IMR-90 (cell line): ENCODE data around the gene PAN2. TPM values are rescaled to one million over a fixed set of nuclear protein-coding genes. Genes with fewer than 3 reads are reported as not detected.

Experiments
- ATAC-seq: fragments of 200-7000 bp; cut with Tn5 transposase; 2 replicates; pipeline ENCODE4 v1.9.1; 2020; ENCODE audit warnings: low read depth, mild to moderate bottlenecking, moderate library complexity
- BruUV-seq: library from RNA; stranded (reverse); fragments of 400-500 nt; replicated peaks from 2 replicates; lab custom pipeline; 2021; lab: Mats Ljungman, UMichigan
- CTCF ChIA-PET: fragments of 300-600 bp; formaldehyde crosslinking; extraction: SDS; loops from one replicate; lab custom pipeline; 2021; ENCODE audit warnings: antibody characterized with exemption; lab: Yijun Ruan, JAX
- POLR2A ChIA-PET: fragments of 300-600 bp; sonication (Branson Sonifier 250); formaldehyde crosslinking; loops from one replicate; lab custom pipeline; 2022; ENCODE audit warnings: antibody characterized with exemption; ENCODE audit not compliant: unreplicated experiment; lab: Charles Lee
- DNase-seq: peaks from one replicate; pipeline ENCODE4 v3.0.0; 2013
- H2AFZ ChIP-seq: replicated peaks from 2 replicates; pipeline ENCODE3; 2013; ENCODE audit warnings: low read length, mild to moderate bottlenecking; ENCODE audit not compliant: poor library complexity
- H2AK5ac ChIP-seq: 2 replicates; pipeline ENCODE4 v1.6.1; 2013; ENCODE audit warnings: low read depth, low read length, inconsistent platforms
- H2AK9ac ChIP-seq: replicated peaks from 2 replicates; pipeline ENCODE3; 2013; ENCODE audit warnings: mild to moderate bottlenecking, low read depth, low read length, moderate library complexity; ENCODE audit not compliant: poor library complexity
- H2BK120ac ChIP-seq: 2 replicates; pipeline ENCODE4 v1.6.1; 2013; ENCODE audit warnings: low read depth, low read length, inconsistent platforms
- H2BK15ac ChIP-seq: 3 replicates; pipeline ENCODE4 v1.6.1; 2013; ENCODE audit warnings: low read depth, low read length, inconsistent platforms
- H2BK20ac ChIP-seq: 2 replicates; pipeline ENCODE4 v1.6.1; 2013; ENCODE audit warnings: low read depth, mild to moderate bottlenecking, inconsistent platforms, low read length, moderate library complexity
- H2BK5ac ChIP-seq: 2 replicates; pipeline ENCODE4 v1.6.1; 2013; ENCODE audit warnings: mild to moderate bottlenecking, low read depth, low read length, inconsistent platforms; ENCODE audit not compliant: poor library complexity, severe bottlenecking
- H3K14ac ChIP-seq: replicated peaks from 2 replicates; pipeline ENCODE4 v1.6.1; 2013; ENCODE audit warnings: low read depth, low read length, inconsistent platforms
- H3K18ac ChIP-seq: 2 replicates; pipeline ENCODE4 v1.6.1; 2013; ENCODE audit warnings: low read depth, low read length, control low read depth
- H3K23ac ChIP-seq: 2 replicates; pipeline ENCODE4 v1.6.1; 2013; ENCODE audit warnings: low read depth, low read length, inconsistent platforms
- H3K27ac ChIP-seq: 2 replicates; pipeline ENCODE4 v1.5.1; 2013; ENCODE audit warnings: mild to moderate bottlenecking, control low read depth, low read length; ENCODE audit not compliant: insufficient read depth
- H3K27me3 ChIP-seq: 2 replicates; pipeline ENCODE4 v1.6.1; 2013; ENCODE audit warnings: low read length; ENCODE audit not compliant: control insufficient read depth, insufficient read depth
- H3K36me3 ChIP-seq: 2 replicates; pipeline ENCODE4 v1.6.1; 2013; ENCODE audit warnings: low read length, mixed read lengths; ENCODE audit not compliant: control insufficient read depth, insufficient read depth
- H3K4ac ChIP-seq: 2 replicates; pipeline ENCODE4 v1.6.1; 2013; ENCODE audit warnings: low read depth, low read length, inconsistent platforms
- H3K4me1 ChIP-seq: 2 replicates; pipeline ENCODE4 v1.6.1; 2013; ENCODE audit warnings: low read length, mixed read lengths; ENCODE audit not compliant: control insufficient read depth, insufficient read depth
- H3K4me2 ChIP-seq: 2 replicates; pipeline ENCODE4 v1.6.1; 2013; ENCODE audit warnings: low read depth, mild to moderate bottlenecking, control low read depth, low read length, moderate library complexity
- H3K4me3 ChIP-seq: 2 replicates; pipeline ENCODE4 v1.5.1; 2013; ENCODE audit warnings: low read depth, mild to moderate bottlenecking, control low read depth, low read length, moderate library complexity; ENCODE audit not compliant: insufficient read depth
- H3K56ac ChIP-seq: 2 replicates; pipeline ENCODE4 v1.6.1; 2013; ENCODE audit warnings: low read length, inconsistent platforms; ENCODE audit not compliant: insufficient read depth; ENCODE audit errors: extremely low read depth
- H3K79me1 ChIP-seq, 2 experiments: 2 replicates each; pipeline ENCODE4 v1.6.1; 2013; ENCODE audit warnings: low read length in 2 of 2, inconsistent platforms in 1 of 2, low read depth in 1 of 2
- H3K9ac ChIP-seq: 2 replicates; pipeline ENCODE4 v1.6.1; 2013; ENCODE audit warnings: low read depth, low read length, control low read depth
- H3K9me1 ChIP-seq: 2 replicates; pipeline ENCODE4 v1.6.1; 2013; ENCODE audit warnings: low read length, inconsistent platforms; ENCODE audit not compliant: insufficient read depth
- H3K9me3 ChIP-seq: 2 replicates; pipeline ENCODE4 v1.6.1; 2013; ENCODE audit warnings: low read length; ENCODE audit not compliant: control insufficient read depth, insufficient read depth
- H4K20me1 ChIP-seq: 2 replicates; pipeline ENCODE4 v1.6.1; 2013; ENCODE audit warnings: low read length, inconsistent platforms; ENCODE audit not compliant: insufficient read depth
- H4K5ac ChIP-seq: 2 replicates; pipeline ENCODE4 v1.6.1; 2013; ENCODE audit warnings: mild to moderate bottlenecking, low read depth, low read length, control low read depth
- H4K8ac ChIP-seq, 2 experiments: 2 replicates each; pipeline ENCODE4 v1.6.1; 2013; ENCODE audit warnings: low read depth in 2 of 2, low read length in 2 of 2, control low read depth in 1 of 2, inconsistent platforms in 1 of 2
- H4K91ac ChIP-seq: 2 replicates; pipeline ENCODE4 v1.6.1; 2013; ENCODE audit warnings: low read depth, low read length, inconsistent platforms; ENCODE audit not compliant: insufficient read depth
- CHD1 ChIP-seq: IDR thresholded peaks from 2 replicates; pipeline ENCODE4 v1.6.1; 2012; ENCODE audit warnings: low read depth, low read length, improper control_type of control experiment
- MAZ ChIP-seq: IDR thresholded peaks from 2 replicates; pipeline ENCODE4 v1.6.1; 2012; ENCODE audit warnings: low read depth, mild to moderate bottlenecking, low read length, improper control_type of control experiment, moderate library complexity, borderline replicate concordance
- POLR2A ChIP-seq: IDR thresholded peaks from 2 replicates; pipeline ENCODE4 v1.6.1; 2012; ENCODE audit warnings: mild to moderate bottlenecking, low read depth, low read length
- RAD21 ChIP-seq: IDR thresholded peaks from 2 replicates; pipeline ENCODE4 v1.6.1; 2012; ENCODE audit warnings: low read length, improper control_type of control experiment
- RFX5 ChIP-seq: IDR thresholded peaks from 2 replicates; pipeline ENCODE4 v1.8.0; 2012; ENCODE audit warnings: low read depth, mild to moderate bottlenecking, low read length, moderate library complexity
- WGBS, 2 experiments: methylation state at CpG; one replicate each; pipeline versions ENCODE4 v1.1.5 to v1.1.7; 2013; ENCODE audit warnings: missing lambda C conversion rate in 2 of 2; ENCODE audit not compliant: insufficient read length in 1 of 2; ENCODE audit errors: extremely low coverage in 2 of 2; 5-methylcytosine and 5-hydroxymethylcytosine counted together
- dilution Hi-C: fragments of 300-500 bp; cut with HindIII; formaldehyde crosslinking; loops from one replicate; pipeline ENCODE4 v1.14.3; 2018; ENCODE audit warnings: low sequenced_read_pairs; ENCODE audit not compliant: unreplicated experiment
- in situ Hi-C: fragments of 300-500 bp; cut with MboI; formaldehyde crosslinking; loops from 3 replicates; pipeline ENCODE4 v1.14.3; 2019; ENCODE audit warnings: low sequenced_read_pairs, inconsistent platforms, mixed read lengths
- intact Hi-C: fragments of 100-400 bp; cut with micrococcal nuclease; formaldehyde crosslinking; loops from 2 replicates; pipeline ENCODE4 v1.10.0; 2022
- polyA plus RNA-seq, 3 experiments: library from polyadenylated mRNA; depleted of rRNA; stranded (reverse); fragments of >200 nt; gene quantifications; 2 replicates each; pipeline ENCODE4 v1.2.3, GENCODE V29; 2012; ENCODE audit warnings: low replicate concordance in 1 of 3
- total RNA-seq: library from RNA; depleted of rRNA; stranded (reverse); fragments of >200 nt; gene quantifications from 2 replicates; pipeline ENCODE4 v1.2.3, GENCODE V29; 2012

The PAN2 gene
- total and polyA plus RNA-seq, 2 of the 4 experiments (the other 2 are of a cell fraction), result 9.7 to 20.2 TPM

- peak; percentile 59 for DNase-seq
- POLR2A ChIA-PET, result interaction anchor here (0.5 kb wide), 1 partner anchor 10 kb away, joined by 3 read pairs; no protein-coding TSS in a partner anchor
- no peak within 1 kb of the TSS for H2BK15ac ChIP-seq
Measured at GRCh38 chr12:56338308-56339157, 4.7 kb upstream of the PAN2 start, which contains the start of gene IL23A. Gene IL23A, plus strand, starts transcription at chr12:56338884. Its CDS starts 161 bp downstream, at chr12:56339045.

More at GRCh38 chr12:56338308-56339157, 4.7 kb upstream of the PAN2 start, which contains the start of gene IL23A:
- ATAC-seq, result 0 out of 2 replicates have a peak, but pooled peaks have one; percentile 7
- H2BK5ac ChIP-seq, result no peak within 1 kb of the TSS
- H3K9me3 ChIP-seq, result no peaks in the 10 kb centered on the region
- TF ChIP-seq RAD21, result no peak
- no peak for TF ChIP-seq MAZ
- TF ChIP-seq RFX5, result no peak
- TF ChIP-seq POLR2A, result no peak
- no peak for TF ChIP-seq CHD1
- no peaks in the 10 kb centered on the region for H3K27me3 ChIP-seq
- BruUV-seq, result no TSS peak
- H3K4me2 ChIP-seq, result no peak within 1 kb of the TSS
- H4K91ac ChIP-seq, result no peak within 1 kb of the TSS
- no peaks in the 10 kb centered on the region for H4K20me1 ChIP-seq
- H3K4me1 ChIP-seq, result no peaks in the 10 kb centered on the region
- H3K4me3 ChIP-seq, result no peak within 1 kb of the TSS
- no peak within 1 kb of the TSS for H2BK120ac ChIP-seq
- peaks cover 3% of the 10 kb centered on the region; the same call in 1 of the 2 replicates for H3K9me1 ChIP-seq
- peak within 1 kb of the TSS; percentile 40 for H2AFZ ChIP-seq
- peaks cover 0 to 12% of the 10 kb centered on the region in 2 experiments; a peak in 3 of 4 replicates for H3K79me1 ChIP-seq
- no peak within 1 kb of the TSS for H3K4ac ChIP-seq
- H3K56ac ChIP-seq, result no peak within 1 kb of the TSS
- no peak within 1 kb of the TSS for H2AK9ac ChIP-seq
- H4K8ac ChIP-seq, result no peak within 1 kb of the TSS
- no peak within 1 kb of the TSS for H3K9ac ChIP-seq
- CTCF ChIA-PET, result no interaction called here
- in situ Hi-C loops (no loop called here), intact Hi-C loops (no loop called here), dilution Hi-C loops (no loop called here)
- H3K18ac ChIP-seq, result no peak within 1 kb of the TSS
- WGBS, 2 experiments, result 11% methylated on average over 1 of the region's 9 CpGs; no CpG with 5 or more reads in 1 of the 2 experiments
- no peak within 1 kb of the TSS; the same call in 1 of the 2 replicates for H2AK5ac ChIP-seq
- no peak within 1 kb of the TSS for H4K5ac ChIP-seq
- H3K23ac ChIP-seq, result peak within 1 kb of the TSS; percentile 31; the same call in 1 of the 2 replicates
- no peak within 1 kb of the TSS for H3K27ac ChIP-seq
- H3K14ac ChIP-seq, result no peak within 1 kb of the TSS
- no peak within 1 kb of the TSS for H2BK20ac ChIP-seq
- H3K36me3 ChIP-seq, result peaks cover 19% of the 10 kb centered on the region
